ENCODE results near the gene PPFIA4.
"Not testable (repeated sequence)": the region's sequence is repeated elsewhere in the genome, so short reads cannot be mapped to it uniquely, and the experiment has no call there.

Gene PPFIA4

DNA sequence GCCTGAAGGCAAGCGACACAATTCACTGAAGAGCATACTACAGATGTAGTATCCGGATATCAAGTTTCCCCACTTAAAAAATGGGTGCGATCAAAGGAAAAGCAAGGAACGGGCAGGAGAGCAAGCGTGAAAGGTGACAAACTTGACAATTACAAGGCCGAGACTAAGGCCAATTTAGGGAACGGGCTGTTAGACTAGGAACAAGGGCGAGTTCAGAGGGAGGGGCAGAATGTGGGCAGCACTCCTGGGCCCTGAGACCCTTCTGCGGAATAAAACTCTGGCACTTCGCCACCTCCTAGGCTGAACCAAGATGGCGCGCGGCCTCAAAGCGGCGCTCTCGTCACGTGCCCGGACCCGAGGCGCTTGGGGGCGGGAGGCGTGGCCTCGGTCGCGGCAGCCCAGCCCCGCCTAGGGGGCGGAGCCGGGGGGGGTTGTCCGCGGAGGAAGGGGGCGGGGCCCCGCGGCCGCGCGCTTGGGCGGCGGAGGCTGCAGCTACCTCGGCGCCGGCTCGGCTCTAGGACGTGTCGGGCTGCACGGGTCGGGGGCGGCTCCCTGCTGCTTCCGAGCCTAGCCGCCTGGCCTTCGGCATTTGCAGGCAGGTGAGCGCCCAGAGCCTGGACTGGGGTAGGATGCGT is at the start of gene PPFIA4:
Gene PPFIA4, plus strand, starts transcription at position 461 of the 635 bp plus-strand sequence. CDS start 12,518 bp downstream, outside the sequence.
- in situ Hi-C loops (cut with MboI; ENCODE audit: low sequenced_read_pairs, unreplicated experiment) = no loop called here
- TF ChIP-seq CTCF (IDR thresholded peaks at IDR 0.05; ENCODE audit: borderline replicate concordance, control extremely low read depth, extremely low read depth, insufficient read depth, missing control alignments) = peak; percentile 14
- peak; percentile 99 for DNase-seq (ENCODE audit: low spot score)

DNA sequence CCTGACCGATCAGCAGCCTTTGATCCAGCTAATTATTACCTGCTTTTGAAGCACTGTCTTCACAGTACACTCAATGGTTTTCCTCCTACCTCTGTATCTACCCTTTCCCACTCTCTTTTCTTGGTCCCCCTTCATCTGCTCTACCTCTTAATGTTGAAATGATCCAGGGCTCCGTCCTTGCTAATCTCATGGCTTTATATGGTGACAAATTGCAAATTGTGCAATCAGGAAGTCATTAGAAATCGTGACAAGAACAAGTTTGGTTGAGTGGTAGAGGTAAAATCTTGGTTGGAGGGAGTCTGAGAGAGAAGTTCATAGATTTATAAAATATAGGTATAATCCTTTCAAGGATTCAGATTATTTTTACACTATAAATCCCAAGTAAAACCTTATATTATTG is 49.7 kb upstream of the PPFIA4 start:
- no peak for DNase-seq (ENCODE audit: low spot score)
- no peak for TF ChIP-seq CTCF (IDR thresholded peaks at IDR 0.05; ENCODE audit: borderline replicate concordance, control extremely low read depth, extremely low read depth, insufficient read depth, missing control alignments)
- in situ Hi-C loops (cut with MboI; ENCODE audit: low sequenced_read_pairs, unreplicated experiment) = loop anchor here (25.0 kb wide), 1 partner anchor 214 kb away; no protein-coding TSS in a partner anchor

DNA sequence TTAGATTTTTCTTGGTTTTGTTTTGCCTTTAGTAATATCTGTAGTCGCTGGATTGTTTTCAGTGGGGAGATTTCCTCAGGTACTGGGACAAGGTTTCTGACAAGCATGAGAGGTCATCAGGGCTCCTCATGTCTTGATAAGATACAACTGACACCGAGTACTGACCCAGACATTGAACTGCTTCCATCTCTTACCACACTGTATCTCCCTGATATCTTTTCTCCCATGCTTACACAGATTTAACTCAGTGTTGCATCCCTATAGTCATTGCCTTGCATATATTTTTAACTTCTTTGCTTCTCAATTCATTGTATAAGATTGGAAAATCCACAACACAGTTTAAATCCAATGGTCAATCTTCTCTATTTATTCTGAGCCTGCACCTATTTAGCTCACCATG is 46.8 kb upstream of the PPFIA4 start:
- no peak for DNase-seq (ENCODE audit: low spot score)
- in situ Hi-C loops (cut with MboI; ENCODE audit: low sequenced_read_pairs, unreplicated experiment) = loop anchor here (25.0 kb wide), 1 partner anchor 217 kb away; no protein-coding TSS in a partner anchor
- no peak for TF ChIP-seq CTCF (IDR thresholded peaks at IDR 0.05; ENCODE audit: borderline replicate concordance, control extremely low read depth, extremely low read depth, insufficient read depth, missing control alignments)

DNA sequence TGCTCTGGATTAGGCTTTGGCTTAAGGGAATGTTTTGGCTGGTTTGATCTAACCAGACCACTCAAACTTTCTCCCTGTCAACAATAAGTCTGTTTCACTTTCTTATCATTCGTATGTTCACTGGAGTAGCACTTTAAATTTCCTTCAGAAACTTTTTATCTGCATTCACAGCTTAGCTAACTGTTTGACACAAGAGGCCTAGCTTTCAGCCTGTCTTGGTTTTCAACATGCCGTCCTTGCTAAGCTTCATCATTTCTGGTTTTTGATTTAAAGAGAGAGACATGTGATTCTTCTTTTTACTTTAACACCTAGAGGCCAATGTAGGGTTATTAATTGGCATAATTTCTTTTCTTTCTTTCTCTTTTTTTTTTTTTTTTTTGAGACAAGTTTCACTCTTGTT is 44.4 kb upstream of the PPFIA4 start:
- DNase-seq (ENCODE audit: low spot score) = no peak
- in situ Hi-C loops (cut with MboI; ENCODE audit: low sequenced_read_pairs, unreplicated experiment) = loop anchor here (25.0 kb wide), 1 partner anchor 220 kb away; no protein-coding TSS in a partner anchor
- TF ChIP-seq CTCF (IDR thresholded peaks at IDR 0.05; ENCODE audit: borderline replicate concordance, control extremely low read depth, extremely low read depth, insufficient read depth, missing control alignments) = no peak

DNA sequence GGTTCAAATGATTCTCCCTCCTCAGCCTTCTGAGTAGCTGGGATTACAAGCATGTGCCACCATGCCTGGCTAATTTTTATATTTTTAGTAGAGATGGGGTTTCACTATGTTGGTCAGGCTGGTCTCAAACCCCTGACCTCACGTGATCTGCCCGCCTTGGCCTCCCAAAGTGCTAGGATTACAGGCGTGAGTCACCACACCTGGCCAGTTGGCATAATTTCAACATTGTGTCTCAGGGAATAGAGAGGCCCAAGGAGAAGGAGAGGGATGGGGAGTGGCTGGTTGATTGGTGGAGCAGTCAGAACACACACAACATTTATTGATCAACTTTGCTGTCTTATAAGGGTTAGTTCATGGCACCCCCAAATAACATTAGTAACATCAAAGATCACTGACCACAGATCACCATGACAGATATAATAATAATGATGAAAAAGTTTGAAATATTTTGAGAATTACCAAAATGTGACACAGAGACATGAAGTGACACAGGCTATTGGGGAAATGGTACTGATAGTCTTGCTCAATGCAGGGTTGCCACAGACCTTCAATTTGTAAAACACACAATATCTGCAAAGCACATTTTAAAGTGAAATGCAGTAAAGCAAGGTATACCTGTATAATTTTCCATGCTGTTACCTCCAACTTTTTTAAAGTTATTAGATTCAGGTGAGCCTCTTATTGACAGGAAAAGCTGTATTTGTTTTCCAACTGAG is 43.4 kb upstream of the PPFIA4 start:
- DNase-seq (ENCODE audit: low spot score) = no peak
- in situ Hi-C loops (cut with MboI; ENCODE audit: low sequenced_read_pairs, unreplicated experiment) = loop anchor here (25.0 kb wide), 1 partner anchor 221 kb away; no protein-coding TSS in a partner anchor
- no peak for TF ChIP-seq CTCF (IDR thresholded peaks at IDR 0.05; ENCODE audit: borderline replicate concordance, control extremely low read depth, extremely low read depth, insufficient read depth, missing control alignments)

- in situ Hi-C loops (cut with MboI; ENCODE audit: low sequenced_read_pairs, unreplicated experiment) = loop anchor here (25.0 kb wide), 1 partner anchor 224 kb away; no protein-coding TSS in a partner anchor
- not testable (repeated sequence) for DNase-seq (ENCODE audit: low spot score)
Measured at GRCh38 chr1:202986120-202986519, 40.2 kb upstream of the PPFIA4 start.

DNA sequence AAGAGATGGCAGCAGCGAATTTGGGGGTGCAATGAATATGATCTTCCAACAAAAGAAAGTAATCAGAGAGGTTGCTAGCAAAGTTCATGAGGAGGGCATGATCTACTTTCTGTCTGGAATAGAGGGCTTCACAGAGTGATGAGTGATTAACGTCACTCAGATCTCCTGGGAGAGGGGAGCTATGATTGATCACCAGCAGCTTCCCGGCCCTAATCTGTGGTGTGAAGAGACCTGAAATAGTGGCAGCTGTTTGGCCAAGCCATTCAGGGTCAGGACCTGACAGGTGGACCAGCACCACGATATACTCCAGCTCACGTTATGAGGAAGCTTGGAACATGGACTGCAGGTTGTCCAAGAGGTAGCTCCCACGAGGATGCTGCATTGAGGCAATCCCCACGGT is 39.0 kb upstream of the PPFIA4 start:
- in situ Hi-C loops (cut with MboI; ENCODE audit: low sequenced_read_pairs, unreplicated experiment) = loop anchor here (25.0 kb wide), 1 partner anchor 225 kb away; no protein-coding TSS in a partner anchor
- DNase-seq (ENCODE audit: low spot score) = no peak
- TF ChIP-seq CTCF (IDR thresholded peaks at IDR 0.05; ENCODE audit: borderline replicate concordance, control extremely low read depth, extremely low read depth, insufficient read depth, missing control alignments) = no peak

Measured in GM13976 (cell line).